Measurements from ENCODE around the gene CREB3.

The CREB3 gene

DNA sequence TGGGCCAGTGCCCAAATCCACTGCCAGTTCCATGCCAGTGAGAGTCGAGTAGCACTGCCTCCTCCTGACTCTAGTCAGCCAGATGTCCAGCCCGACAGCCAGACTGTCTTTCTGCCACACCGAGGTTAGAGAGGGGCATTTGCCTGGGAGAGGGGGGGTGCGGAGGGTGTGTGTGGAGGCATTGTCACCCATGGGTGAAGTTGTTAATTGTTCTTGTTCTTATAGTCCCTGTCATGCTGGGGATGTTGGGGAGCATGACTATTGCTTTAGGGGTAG, 17.7 kb downstream of the CREB3 start:
- no peak for DNase-seq

- no peak for DNase-seq
Measured at GRCh38 chr9:35753466-35753865, 21.0 kb downstream of the CREB3 start.

GRCh38 chr9:35754264-35754663, 21.8 kb downstream of the CREB3 start, which contains the start of gene MSMP:
Gene MSMP (minus strand): TSS chr9:35754276. CDS start chr9:35754129, 147 bp downstream.
- no peak for DNase-seq

DNA sequence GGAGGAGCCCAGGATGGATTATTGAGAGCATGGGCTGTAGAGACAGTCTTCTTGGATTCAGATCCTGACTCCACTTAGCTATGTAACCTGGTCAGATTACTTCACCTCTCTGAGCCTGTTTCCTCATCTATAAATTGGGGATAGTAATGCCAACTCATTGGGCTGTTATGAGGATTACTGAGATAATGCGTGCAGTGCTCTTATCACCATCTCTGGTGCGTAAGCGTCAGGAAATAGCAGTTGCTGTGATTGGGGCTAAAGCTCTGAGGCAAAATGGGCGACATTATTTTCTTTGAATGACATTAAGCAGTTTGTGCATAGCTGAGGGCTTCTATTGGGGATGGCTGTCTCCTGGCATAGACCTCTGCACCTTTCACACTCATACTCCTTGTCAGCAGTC, 22.6 kb downstream of the CREB3 start:
- no peak for DNase-seq

GRCh38 chr9:35756275-35757225, 24.1 kb downstream of the CREB3 start:
- peak in 1 of 2 experiments; percentile 49 for DNase-seq

GRCh38 chr9:35757226-35757891, 24.9 kb downstream of the CREB3 start:
- DNase-seq = peak in 1 of 2 experiments; percentile 35

GRCh38 chr9:35757892-35758275, 25.4 kb downstream of the CREB3 start:
- DNase-seq = no peak

GRCh38 chr9:35758475-35759050, 26.1 kb downstream of the CREB3 start:
- DNase-seq = no peak

GRCh38 chr9:35759795-35760194, 27.3 kb downstream of the CREB3 start:
- no peak for DNase-seq

- no peak for DNase-seq
Measured at GRCh38 chr9:35760651-35761050, 28.2 kb downstream of the CREB3 start.

DNA sequence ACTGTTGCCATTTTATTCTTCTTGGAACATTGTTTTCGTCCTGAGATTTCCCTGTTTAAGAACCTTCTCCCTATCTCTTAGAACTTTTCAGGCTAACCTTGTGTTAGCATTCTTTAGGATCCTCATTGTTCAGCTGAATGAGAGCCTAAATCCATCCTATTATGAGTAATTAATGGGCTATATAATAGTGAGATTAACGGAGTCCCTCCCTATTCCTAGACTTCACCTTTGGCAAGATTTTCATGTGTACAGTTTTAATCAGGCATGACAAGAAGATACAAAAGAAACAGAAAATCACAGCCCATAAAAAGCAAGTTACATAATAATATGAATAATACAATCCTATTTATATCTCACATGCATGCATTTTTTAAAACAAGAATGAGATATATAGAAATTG, 30.7 kb downstream of the CREB3 start:
- no peak for DNase-seq

DNA sequence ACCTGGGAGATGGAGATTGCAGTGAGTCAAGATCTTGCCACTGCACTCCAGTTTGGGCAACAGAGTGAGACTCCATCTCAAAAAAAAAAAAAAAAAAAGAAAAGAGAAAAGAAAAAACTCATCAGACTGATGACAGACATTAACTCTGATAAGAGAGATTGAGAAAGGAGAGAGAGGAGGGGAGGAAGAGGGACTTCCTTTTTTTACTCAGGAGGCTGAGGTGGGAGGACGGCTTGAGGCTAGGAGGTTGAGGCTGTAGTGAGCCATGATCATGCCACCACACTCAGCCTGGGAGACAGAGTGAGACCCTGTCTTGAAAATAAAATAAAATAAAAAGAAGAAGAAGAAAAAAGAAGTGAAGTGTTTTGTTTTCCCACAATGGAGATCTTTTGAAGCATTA, 31.3 kb downstream of the CREB3 start:
- no peak for DNase-seq

- DNase-seq = no peak
Measured at GRCh38 chr9:35766997-35767396, 34.5 kb downstream of the CREB3 start.

- no peak for DNase-seq
Measured at GRCh38 chr9:35767458-35767857, 35.0 kb downstream of the CREB3 start.

DNA sequence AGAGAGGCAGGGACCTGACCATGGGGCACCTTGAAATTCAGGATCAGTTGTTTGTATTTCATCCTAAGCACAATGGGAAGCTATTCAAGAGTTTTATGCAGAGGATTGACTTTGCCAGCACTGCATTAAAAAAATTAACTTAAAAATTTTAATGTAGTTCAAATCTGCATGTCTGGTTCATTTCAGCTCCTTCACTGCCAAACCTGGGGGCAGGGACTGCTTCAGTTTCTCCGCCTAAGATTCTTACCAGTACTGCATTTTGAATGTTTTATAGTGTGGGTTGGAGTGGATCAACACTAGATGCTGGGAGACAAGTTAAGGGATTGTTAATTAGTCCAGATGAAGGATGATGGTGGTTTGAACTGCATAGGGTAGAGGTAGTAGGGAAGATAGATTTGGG, 37.3 kb downstream of the CREB3 start:
- DNase-seq = no peak

GRCh38 chr9:35771075-35771433, 38.6 kb downstream of the CREB3 start:
- DNase-seq = peak in 1 of 2 experiments; percentile 21

DNA sequence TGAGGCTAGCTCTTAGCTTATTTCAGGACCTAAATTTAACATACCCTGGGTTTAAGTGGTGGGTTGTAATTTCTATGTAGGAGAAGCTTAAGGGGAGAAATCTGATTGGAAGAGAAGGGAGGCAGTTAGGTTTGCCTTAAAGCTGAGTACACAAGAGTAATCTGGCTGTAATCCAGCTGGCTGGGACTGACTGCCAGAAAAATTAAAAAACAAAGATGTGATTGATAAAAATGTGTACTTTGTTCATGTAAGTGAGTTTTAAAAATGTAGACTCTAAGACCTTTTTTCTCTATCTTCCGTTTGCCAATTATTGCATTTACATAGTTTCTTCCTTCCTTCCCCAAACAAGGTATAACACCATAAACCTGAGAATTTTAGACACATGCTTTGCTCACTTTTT, 39.1 kb downstream of the CREB3 start:
- DNase-seq = peak in 1 of 2 experiments; percentile 54

GRCh38 chr9:35771943-35772342, 39.5 kb downstream of the CREB3 start:
- no peak for DNase-seq

GRCh38 chr9:35774907-35775635, 42.6 kb downstream of the CREB3 start:
- peak in 1 of 2 experiments; percentile 62 for DNase-seq

DNA sequence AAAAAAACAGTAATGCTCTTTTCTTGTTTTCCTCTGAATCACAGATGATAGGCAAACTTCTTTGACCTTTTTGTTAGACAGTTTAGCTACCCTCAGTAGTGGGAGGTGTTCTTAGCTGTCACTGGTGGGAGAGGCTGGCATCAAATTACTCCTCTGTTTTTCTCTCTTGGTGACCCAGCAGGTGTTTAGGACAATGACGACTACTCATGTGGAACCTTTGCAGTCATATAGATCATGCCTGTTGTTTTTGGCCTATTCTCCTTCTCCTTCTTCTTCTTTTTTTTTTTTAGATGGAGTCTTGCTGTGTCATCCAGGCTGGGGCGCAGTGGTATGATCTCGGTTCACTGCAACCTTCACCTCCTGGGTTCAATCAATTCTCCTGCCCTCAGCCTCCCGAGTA, 43.6 kb downstream of the CREB3 start:
- DNase-seq = no peak

GRCh38 chr9:35778496-35778895, 46.0 kb downstream of the CREB3 start:
- DNase-seq = no peak

GRCh38 chr9:35781066-35781465, 48.6 kb downstream of the CREB3 start:
- no peak for DNase-seq

DNA sequence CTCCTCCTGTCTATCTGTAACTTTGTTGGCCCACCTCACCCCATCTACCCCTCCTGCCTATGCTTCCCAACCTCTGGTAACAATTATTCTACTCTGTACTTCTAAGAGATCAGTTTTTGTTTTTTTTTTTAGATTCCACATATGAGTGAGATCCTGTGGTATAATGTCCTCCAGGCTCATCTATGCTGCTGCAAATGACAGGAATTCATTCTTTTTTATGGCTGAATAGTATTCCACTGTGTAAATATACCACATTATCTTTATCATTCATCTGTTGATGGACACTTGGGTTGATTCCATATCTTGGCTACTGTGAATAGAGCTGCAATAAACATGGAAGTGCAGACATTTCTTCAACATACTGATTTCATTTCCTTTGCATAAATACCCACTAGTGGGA, 51.0 kb downstream of the CREB3 start:
- DNase-seq = no peak

All from NCI-H446 (cell line).